SU-DHL-6 (cell line): Measurements from ENCODE around the gene GYPC.

Experiments used
- CTCF ChIP-seq: fragments of 200-600 bp; sonication (generic); IDR thresholded peaks from one replicate; pipeline ENCODE4 v1.5.1; 2017; ENCODE audit warnings: antibody characterized with exemption, mild to moderate bottlenecking, low read length, moderate library complexity; ENCODE audit not compliant: insufficient read depth, poor library complexity, severe bottlenecking
- EZH2phosphoT487 ChIP-seq: fragments of 200-600 bp; sonication (generic), shearing (Covaris generic); conservative IDR thresholded peaks from 2 replicates; pipeline ENCODE4 v1.6.1; 2018; ENCODE audit warnings: mild to moderate bottlenecking, antibody characterized with exemption, low read length, moderate library complexity, mixed read lengths

GRCh38 chr2:126660971-126661370 lies 5.0 kb downstream of the GYPC start:
- TF ChIP-seq EZH2phosphoT487 (no peak), CTCF (no peak)
